Bronchial epithelial cell (primary cell): ENCODE measurements around the gene ARL6IP1. TPM values are rescaled to one million over a fixed set of nuclear protein-coding genes. Genes with fewer than 3 reads are reported as not detected.

Experiments used
- DNase-seq: peaks from one replicate; pipeline ENCODE4 v3.0.0-alpha.2; 2010; ENCODE audit warnings: low read depth
- FAIRE-seq: peaks from 2 replicates; lab custom pipeline; 2011; peaks lifted over from hg19 to GRCh38; lab: Jason Lieb, UNC
- H3K27me3 ChIP-seq: 2 replicates; pipeline ENCODE4 v1.5.1; 2011; ENCODE audit warnings: low read length; ENCODE audit not compliant: control insufficient read depth, insufficient read depth
- H3K36me3 ChIP-seq: 2 replicates; pipeline ENCODE4 v1.5.1; 2011; ENCODE audit warnings: low read length; ENCODE audit not compliant: control insufficient read depth, insufficient read depth
- H3K4me3 ChIP-seq: 2 replicates; pipeline ENCODE4 v1.5.1; 2011; ENCODE audit warnings: mild to moderate bottlenecking, low read depth, low read length, control low read depth
- CTCF ChIP-seq: IDR thresholded peaks from 2 replicates; pipeline ENCODE4 v1.5.1; 2011; ENCODE audit warnings: mild to moderate bottlenecking, moderate library complexity, low read length, control low read depth, inconsistent platforms; ENCODE audit not compliant: insufficient read depth, severe bottlenecking
- total RNA-seq: library from RNA; depleted of rRNA; stranded (reverse); fragments of >200 nt; gene quantifications from 2 replicates; pipeline ENCODE4 v1.2.1, GENCODE V29; 2014

Gene ARL6IP1
- total RNA-seq, 1 donor from 2014 or later = 375 TPM

GRCh38 chr16:18836702-18837101 lies 35.4 kb upstream of the ARL6IP1 start:
- Histone ChIP-seq H3K27me3 (no peaks in the 10 kb centered on the region), H3K4me3 (no peak overlapping the region), H3K36me3 (peaks cover 35% of the 10 kb centered on the region)
- DNase-seq (no peak), FAIRE-seq (no peak)
- no peak for TF ChIP-seq CTCF

DNA sequence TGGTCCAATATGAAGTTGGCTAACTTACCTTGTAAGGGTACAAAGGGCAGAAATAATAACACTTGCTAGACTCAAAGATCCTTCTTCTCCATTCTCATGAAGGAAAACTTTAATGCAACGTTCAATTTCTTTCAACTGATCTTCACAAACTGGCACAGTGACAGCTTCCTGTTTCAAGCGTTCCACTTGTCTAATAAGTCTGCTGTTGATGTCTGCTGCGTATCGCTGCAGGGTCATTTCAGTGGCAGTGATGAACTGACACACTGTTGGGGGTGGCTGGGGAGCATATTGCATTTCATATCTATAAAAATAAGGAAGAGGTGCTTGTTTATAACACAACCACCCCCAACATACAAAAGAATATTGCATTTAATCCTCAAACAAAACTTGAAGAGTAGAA lies 33.5 kb upstream of the ARL6IP1 start:
- Histone ChIP-seq H3K4me3 (no peak overlapping the region), H3K27me3 (no peaks in the 10 kb centered on the region), H3K36me3 (peaks cover 35% of the 10 kb centered on the region)
- FAIRE-seq (no peak), DNase-seq (no peak)
- TF ChIP-seq CTCF = no peak

- no peak for FAIRE-seq
- H3K4me3 ChIP-seq = no peak overlapping the region
- DNase-seq = no peak
- peaks cover 40% of the 10 kb centered on the region for H3K36me3 ChIP-seq
- no peak for TF ChIP-seq CTCF
- no peaks in the 10 kb centered on the region for H3K27me3 ChIP-seq
Observed at GRCh38 chr16:18833707-18834505, 32.6 kb upstream of the ARL6IP1 start.

DNA sequence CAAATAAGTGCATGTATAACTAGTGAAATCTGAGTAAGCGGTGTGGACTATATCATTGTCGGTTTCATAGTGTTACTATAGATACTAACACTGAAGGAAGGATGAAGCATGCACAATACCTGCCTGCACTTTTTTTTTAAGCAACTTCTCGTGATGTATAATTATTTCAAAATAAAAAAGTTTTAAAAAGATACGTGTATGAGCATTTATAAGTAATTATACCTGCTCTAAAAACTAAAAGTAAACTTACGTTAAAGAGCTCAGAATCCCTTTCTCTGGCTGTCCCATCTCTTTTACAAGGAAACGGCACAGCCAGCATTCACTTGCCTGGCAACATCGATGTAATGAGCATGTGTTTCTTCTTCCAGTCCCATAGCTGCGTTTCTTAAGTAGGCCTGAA lies 31.3 kb upstream of the ARL6IP1 start:
- Histone ChIP-seq H3K27me3 (no peaks in the 10 kb centered on the region), H3K36me3 (peaks cover 37% of the 10 kb centered on the region), H3K4me3 (no peak overlapping the region)
- no peak for FAIRE-seq
- TF ChIP-seq CTCF = no peak
- DNase-seq = no peak

- TF ChIP-seq CTCF = no peak
- Histone ChIP-seq H3K4me3 (no peak overlapping the region), H3K36me3 (peaks cover 37% of the 10 kb centered on the region), H3K27me3 (no peaks in the 10 kb centered on the region)
- FAIRE-seq (no peak), DNase-seq (no peak)
Observed at GRCh38 chr16:18832006-18832405, 30.7 kb upstream of the ARL6IP1 start.

DNA sequence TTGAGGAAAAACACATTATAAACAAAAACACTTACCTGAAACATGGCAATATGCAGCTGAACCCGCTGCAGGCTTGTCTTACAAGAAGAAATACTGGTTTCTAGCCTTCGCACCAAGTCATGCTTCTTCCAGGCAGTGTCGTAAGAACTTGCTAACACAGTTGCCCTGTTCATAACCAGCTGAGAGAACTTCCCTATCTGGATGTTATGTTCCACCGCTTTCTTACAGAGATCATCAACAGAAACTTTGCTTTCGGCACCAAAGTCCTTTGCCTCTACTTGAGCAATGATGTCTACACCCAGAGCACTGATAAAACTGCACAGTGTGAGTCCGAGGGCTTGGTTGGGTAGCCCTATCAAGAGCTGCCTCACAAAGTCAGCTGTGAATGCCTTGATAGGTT lies 27.9 kb upstream of the ARL6IP1 start:
- no peak overlapping the region for H3K4me3 ChIP-seq
- DNase-seq (no peak), FAIRE-seq (no peak)
- H3K36me3 ChIP-seq = peaks cover 20% of the 10 kb centered on the region
- H3K27me3 ChIP-seq = no peaks in the 10 kb centered on the region
- no peak for TF ChIP-seq CTCF
